ENCODE measurements around the gene KATNIP.

- TF ChIP-seq CTCF (IDR thresholded peaks at IDR 0.05; ENCODE audit: insufficient read depth, low read length) (no peak), GABPA (IDR thresholded peaks at IDR 0.05; ENCODE audit: low read depth) (no peak), POLR2AphosphoS5 (IDR thresholded peaks at IDR 0.05; ENCODE audit: low read depth) (no peak)
- TF ChIP-seq, protein P1, sequence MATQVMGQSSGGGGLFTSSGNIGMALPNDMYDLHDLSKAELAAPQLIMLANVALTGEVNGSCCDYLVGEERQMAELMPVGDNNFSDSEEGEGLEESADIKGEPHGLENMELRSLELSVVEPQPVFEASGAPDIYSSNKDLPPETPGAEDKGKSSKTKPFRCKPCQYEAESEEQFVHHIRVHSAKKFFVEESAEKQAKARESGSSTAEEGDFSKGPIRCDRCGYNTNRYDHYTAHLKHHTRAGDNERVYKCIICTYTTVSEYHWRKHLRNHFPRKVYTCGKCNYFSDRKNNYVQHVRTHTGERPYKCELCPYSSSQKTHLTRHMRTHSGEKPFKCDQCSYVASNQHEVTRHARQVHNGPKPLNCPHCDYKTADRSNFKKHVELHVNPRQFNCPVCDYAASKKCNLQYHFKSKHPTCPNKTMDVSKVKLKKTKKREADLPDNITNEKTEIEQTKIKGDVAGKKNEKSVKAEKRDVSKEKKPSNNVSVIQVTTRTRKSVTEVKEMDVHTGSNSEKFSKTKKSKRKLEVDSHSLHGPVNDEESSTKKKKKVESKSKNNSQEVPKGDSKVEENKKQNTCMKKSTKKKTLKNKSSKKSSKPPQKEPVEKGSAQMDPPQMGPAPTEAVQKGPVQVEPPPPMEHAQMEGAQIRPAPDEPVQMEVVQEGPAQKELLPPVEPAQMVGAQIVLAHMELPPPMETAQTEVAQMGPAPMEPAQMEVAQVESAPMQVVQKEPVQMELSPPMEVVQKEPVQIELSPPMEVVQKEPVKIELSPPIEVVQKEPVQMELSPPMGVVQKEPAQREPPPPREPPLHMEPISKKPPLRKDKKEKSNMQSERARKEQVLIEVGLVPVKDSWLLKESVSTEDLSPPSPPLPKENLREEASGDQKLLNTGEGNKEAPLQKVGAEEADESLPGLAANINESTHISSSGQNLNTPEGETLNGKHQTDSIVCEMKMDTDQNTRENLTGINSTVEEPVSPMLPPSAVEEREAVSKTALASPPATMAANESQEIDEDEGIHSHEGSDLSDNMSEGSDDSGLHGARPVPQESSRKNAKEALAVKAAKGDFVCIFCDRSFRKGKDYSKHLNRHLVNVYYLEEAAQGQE (IDR thresholded peaks at IDR 0.05; ENCODE audit: insufficient replicate concordance, low read depth): no peak
Observed at GRCh38 chr16:27506771-27507170, 43.2 kb upstream of the KATNIP start.

Data from HL-60 (cell line).